Tibial nerve (tissue), 4 donors: ENCODE measurements around the gene CBY1.

Experiments used
- EP300 ChIP-seq, 2 donors: sonication (generic); formaldehyde crosslinking; IDR thresholded peaks; one replicate each; pipeline ENCODE4 v1.6.1; 2017; ENCODE audit warnings: antibody characterized with exemption in 2 of 2, mild to moderate bottlenecking in 1 of 2
- POLR2A ChIP-seq, 2 donors: fragments of 450-650 bp; IDR thresholded peaks; one replicate each; pipeline ENCODE4 v1.6.1; 2017; ENCODE audit warnings: antibody characterized with exemption in 2 of 2, mild to moderate bottlenecking in 2 of 2, moderate library complexity in 2 of 2
- TF ChIP-seq, protein P1 (sequence below), 5 experiments: fragments of 200-600 bp in 3 of 5; fragments of 450-650 bp in 2 of 5; sonication (generic) in 3 of 5; IDR thresholded peaks; one replicate each; pipeline ENCODE4 v1.5.1; 2016 to 2019; ENCODE audit warnings: antibody characterized with exemption in 5 of 5, mild to moderate bottlenecking in 3 of 5, moderate library complexity in 2 of 5

DNA sequence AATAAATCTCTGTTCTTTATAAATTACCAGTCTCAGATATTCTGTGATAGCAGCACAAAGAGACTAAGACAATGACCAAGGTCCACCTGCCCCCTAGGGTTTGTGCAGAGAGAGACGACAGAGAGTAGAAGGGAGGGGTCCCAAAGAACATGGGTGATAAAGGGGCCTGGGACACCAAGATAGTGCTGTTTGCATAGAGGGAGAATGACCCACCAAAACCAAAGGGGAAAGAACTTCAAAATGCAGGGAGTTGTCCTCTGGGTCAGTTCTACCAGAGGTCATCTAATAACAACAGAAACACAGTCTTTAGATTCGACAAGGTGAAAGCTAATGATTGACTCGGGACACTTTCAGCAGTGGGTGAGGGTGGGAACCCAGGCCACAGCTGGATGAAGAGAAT is 23.9 kb upstream of the CBY1 start:
- TF ChIP-seq, protein P1, sequence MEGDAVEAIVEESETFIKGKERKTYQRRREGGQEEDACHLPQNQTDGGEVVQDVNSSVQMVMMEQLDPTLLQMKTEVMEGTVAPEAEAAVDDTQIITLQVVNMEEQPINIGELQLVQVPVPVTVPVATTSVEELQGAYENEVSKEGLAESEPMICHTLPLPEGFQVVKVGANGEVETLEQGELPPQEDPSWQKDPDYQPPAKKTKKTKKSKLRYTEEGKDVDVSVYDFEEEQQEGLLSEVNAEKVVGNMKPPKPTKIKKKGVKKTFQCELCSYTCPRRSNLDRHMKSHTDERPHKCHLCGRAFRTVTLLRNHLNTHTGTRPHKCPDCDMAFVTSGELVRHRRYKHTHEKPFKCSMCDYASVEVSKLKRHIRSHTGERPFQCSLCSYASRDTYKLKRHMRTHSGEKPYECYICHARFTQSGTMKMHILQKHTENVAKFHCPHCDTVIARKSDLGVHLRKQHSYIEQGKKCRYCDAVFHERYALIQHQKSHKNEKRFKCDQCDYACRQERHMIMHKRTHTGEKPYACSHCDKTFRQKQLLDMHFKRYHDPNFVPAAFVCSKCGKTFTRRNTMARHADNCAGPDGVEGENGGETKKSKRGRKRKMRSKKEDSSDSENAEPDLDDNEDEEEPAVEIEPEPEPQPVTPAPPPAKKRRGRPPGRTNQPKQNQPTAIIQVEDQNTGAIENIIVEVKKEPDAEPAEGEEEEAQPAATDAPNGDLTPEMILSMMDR (IDR thresholded peaks at IDR 0.05): no peak
- TF ChIP-seq POLR2A (IDR thresholded peaks at IDR 0.05) (no peak), EP300 (IDR thresholded peaks at IDR 0.05) (no peak)
